Progenitor cell of endocrine pancreas (in vitro differentiated cells): ENCODE measurements around the gene KIF1C. TPM values are rescaled to one million over a fixed set of nuclear protein-coding genes. Genes with fewer than 3 reads are reported as not detected.

Experiments used
- DNase-seq: peaks from one replicate; pipeline ENCODE4 v3.0.0; 2021; ENCODE audit warnings: low spot score; ENCODE audit not compliant: unreplicated experiment
- H3K27ac Mint-ChIP-seq: 2 replicates; pipeline ENCODE4 v1.8.0; 2021; ENCODE audit warnings: mild to moderate bottlenecking, moderate library complexity, mixed read lengths
- H3K27me3 Mint-ChIP-seq: 2 replicates; pipeline ENCODE4 v1.8.0; 2021; ENCODE audit warnings: mixed read lengths
- H3K36me3 Mint-ChIP-seq: 2 replicates; pipeline ENCODE4 v1.8.0; 2022; ENCODE audit warnings: mixed read lengths; ENCODE audit not compliant: insufficient read depth
- H3K4me1 Mint-ChIP-seq: 2 replicates; pipeline ENCODE4 v1.8.0; 2021; ENCODE audit warnings: low read depth, mixed read lengths
- H3K4me3 Mint-ChIP-seq: 2 replicates; pipeline ENCODE4 v1.8.0; 2021; ENCODE audit warnings: low read depth, mild to moderate bottlenecking, moderate library complexity, mixed read lengths
- H3K9me3 Mint-ChIP-seq: 2 replicates; pipeline ENCODE4 v1.8.0; 2021; ENCODE audit warnings: low read depth, mixed read lengths
- CTCF ChIP-seq: fragments of 200-600 bp; sonication (generic); IDR thresholded peaks from one replicate; pipeline ENCODE4 v1.5.0; 2021; ENCODE audit warnings: antibody characterized with exemption, mild to moderate bottlenecking; ENCODE audit not compliant: unreplicated experiment
- total RNA-seq: library from RNA; stranded (reverse); gene quantifications from 2 replicates; pipeline ENCODE4 v1.2.1, GENCODE V29; 2021

Gene KIF1C
- total RNA-seq, 1 donor from 2014 or later, result 104 TPM

GRCh38 chr17:4969551-4970173 lies 28.1 kb upstream of the KIF1C start:
- H3K4me1 Mint-ChIP-seq, result peaks cover 23% of the 10 kb centered on the region
- peaks cover 19% of the 10 kb centered on the region for H3K36me3 Mint-ChIP-seq
- H3K27me3 Mint-ChIP-seq, result no peaks in the 10 kb centered on the region
- no peak overlapping the region for H3K4me3 Mint-ChIP-seq
- no peak for TF ChIP-seq CTCF
- no peaks in the 10 kb centered on the region for H3K9me3 Mint-ChIP-seq
- no peak overlapping the region for H3K27ac Mint-ChIP-seq
- no peak for DNase-seq

- no peaks in the 10 kb centered on the region for H3K9me3 Mint-ChIP-seq
- no peak for TF ChIP-seq CTCF
- no peak for DNase-seq
- peaks cover 22% of the 10 kb centered on the region for H3K36me3 Mint-ChIP-seq
- peaks cover 4% of the 10 kb centered on the region for H3K27me3 Mint-ChIP-seq
- no peak overlapping the region for H3K27ac Mint-ChIP-seq
- H3K4me1 Mint-ChIP-seq, result peaks cover 23% of the 10 kb centered on the region
- peak overlapping the region; percentile 54 for H3K4me3 Mint-ChIP-seq
These were observed 27.5 kb upstream of the KIF1C start for GRCh38 chr17:4970273-4970672.

- Mint-ChIP-seq H3K4me1 (peaks cover 17% of the 10 kb centered on the region), H3K9me3 (no peaks in the 10 kb centered on the region), H3K36me3 (peaks cover 20% of the 10 kb centered on the region), H3K4me3 (no peak overlapping the region), H3K27me3 (peaks cover 7% of the 10 kb centered on the region), H3K27ac (no peak overlapping the region)
- no peak for DNase-seq
- no peak for TF ChIP-seq CTCF
These were observed 25.9 kb upstream of the KIF1C start for GRCh38 chr17:4971826-4972225.

- Mint-ChIP-seq H3K4me3 (no peak overlapping the region), H3K4me1 (peaks cover 17% of the 10 kb centered on the region)
- DNase-seq, result no peak
These were observed 25.4 kb upstream of the KIF1C start for GRCh38 chr17:4972322-4972721.

GRCh38 chr17:4972752-4973151 lies 25.0 kb upstream of the KIF1C start:
- peaks cover 21% of the 10 kb centered on the region for H3K36me3 Mint-ChIP-seq
- peaks cover 17% of the 10 kb centered on the region for H3K4me1 Mint-ChIP-seq
- no peak overlapping the region for H3K4me3 Mint-ChIP-seq
- no peak for DNase-seq
- no peak for TF ChIP-seq CTCF
- H3K9me3 Mint-ChIP-seq, result no peaks in the 10 kb centered on the region
- H3K27ac Mint-ChIP-seq, result no peak overlapping the region
- peaks cover 7% of the 10 kb centered on the region for H3K27me3 Mint-ChIP-seq

More at GRCh38 chr17:4972322-4972721, 25.4 kb upstream of the KIF1C start:
- TF ChIP-seq CTCF, result no peak
- Mint-ChIP-seq H3K27me3 (peaks cover 7% of the 10 kb centered on the region), H3K27ac (no peak overlapping the region), H3K36me3 (peaks cover 21% of the 10 kb centered on the region), H3K9me3 (no peaks in the 10 kb centered on the region)
